DND-41 (cell line): Measurements from ENCODE around the gene LGALS8.

Experiments
- EZH2 ChIP-seq: IDR thresholded peaks from 3 replicates; pipeline ENCODE4 v1.6.1; 2012; ENCODE audit warnings: borderline replicate concordance, low read depth, mild to moderate bottlenecking, moderate library complexity, low read length, inconsistent platforms; ENCODE audit not compliant: severe bottlenecking
- TF ChIP-seq, protein P1 (sequence below): IDR thresholded peaks from 2 replicates; pipeline ENCODE4 v1.5.1; 2012; ENCODE audit warnings: borderline replicate concordance, low read length, moderate library complexity, mild to moderate bottlenecking; ENCODE audit not compliant: poor library complexity, severe bottlenecking; ENCODE audit errors: extremely low read depth

DNA sequence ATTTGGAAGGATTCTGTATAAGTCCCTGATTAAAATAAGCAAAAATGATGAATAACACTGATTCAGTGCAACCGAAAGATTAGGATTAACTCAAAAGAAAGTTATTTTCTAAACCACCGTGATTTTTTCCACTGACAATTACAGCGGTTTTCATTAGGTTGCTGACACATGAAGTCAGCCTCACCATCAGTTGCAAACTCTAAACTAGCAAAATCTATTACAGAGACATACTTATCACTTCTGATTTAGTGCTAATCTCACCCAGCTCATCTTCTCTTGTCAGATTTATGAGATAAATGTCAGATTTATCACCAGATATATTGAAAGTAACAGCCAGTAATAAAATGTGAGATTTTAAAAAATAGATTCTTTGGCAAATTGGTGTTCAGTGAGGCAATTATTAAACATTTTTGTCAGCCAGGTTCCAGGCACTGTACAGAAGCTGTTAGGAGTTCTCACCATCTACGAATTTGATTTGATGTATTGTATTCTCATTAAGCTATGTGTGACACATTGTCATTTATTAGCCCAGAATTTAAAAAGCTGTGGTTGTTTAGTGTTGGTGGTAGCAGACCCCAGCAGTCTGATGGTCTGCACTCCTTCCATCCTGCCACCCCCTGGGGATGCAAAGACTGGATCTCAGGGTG, 37.3 kb upstream of the LGALS8 start:
- TF ChIP-seq, protein P1, sequence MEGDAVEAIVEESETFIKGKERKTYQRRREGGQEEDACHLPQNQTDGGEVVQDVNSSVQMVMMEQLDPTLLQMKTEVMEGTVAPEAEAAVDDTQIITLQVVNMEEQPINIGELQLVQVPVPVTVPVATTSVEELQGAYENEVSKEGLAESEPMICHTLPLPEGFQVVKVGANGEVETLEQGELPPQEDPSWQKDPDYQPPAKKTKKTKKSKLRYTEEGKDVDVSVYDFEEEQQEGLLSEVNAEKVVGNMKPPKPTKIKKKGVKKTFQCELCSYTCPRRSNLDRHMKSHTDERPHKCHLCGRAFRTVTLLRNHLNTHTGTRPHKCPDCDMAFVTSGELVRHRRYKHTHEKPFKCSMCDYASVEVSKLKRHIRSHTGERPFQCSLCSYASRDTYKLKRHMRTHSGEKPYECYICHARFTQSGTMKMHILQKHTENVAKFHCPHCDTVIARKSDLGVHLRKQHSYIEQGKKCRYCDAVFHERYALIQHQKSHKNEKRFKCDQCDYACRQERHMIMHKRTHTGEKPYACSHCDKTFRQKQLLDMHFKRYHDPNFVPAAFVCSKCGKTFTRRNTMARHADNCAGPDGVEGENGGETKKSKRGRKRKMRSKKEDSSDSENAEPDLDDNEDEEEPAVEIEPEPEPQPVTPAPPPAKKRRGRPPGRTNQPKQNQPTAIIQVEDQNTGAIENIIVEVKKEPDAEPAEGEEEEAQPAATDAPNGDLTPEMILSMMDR = no peak
- no peak for TF ChIP-seq EZH2
